Testis (tissue), 3 donors: ENCODE measurements around the gene ACADS. TPM values are rescaled to one million over a fixed set of nuclear protein-coding genes. Genes with fewer than 3 reads are reported as not detected.

ENCODE experiments used
- DNase-seq: peaks from one replicate; pipeline ENCODE4 v3.0.0-alpha.2; 2019
- H3K27ac ChIP-seq, 2 donors: fragments of 200-600 bp; sonication (generic); one replicate each; pipeline ENCODE4 v1.5.1; 2019
- H3K27me3 ChIP-seq: fragments of 200-600 bp; sonication (generic); one replicate; pipeline ENCODE4 v1.5.1; 2019
- H3K36me3 ChIP-seq: fragments of 200-600 bp; sonication (generic); one replicate; pipeline ENCODE4 v1.5.1; 2017; ENCODE audit warnings: low read depth; ENCODE audit errors: missing control alignments
- H3K4me1 ChIP-seq: fragments of 200-600 bp; sonication (generic); one replicate; pipeline ENCODE4 v1.5.1; 2019
- H3K4me3 ChIP-seq, 2 donors: fragments of 200-600 bp; sonication (generic); one replicate each; pipeline ENCODE4 v1.5.1; 2017 to 2019
- H3K9me3 ChIP-seq: fragments of 200-600 bp; sonication (generic); one replicate; pipeline ENCODE4 v1.5.1; 2017
- CTCF ChIP-seq, 3 experiments: fragments of 450-650 bp in 2 of 3; fragments of 200-600 bp in 1 of 3; sonication (generic) in 1 of 3; IDR thresholded peaks; one replicate each; pipeline ENCODE4 v1.5.1; 2016 to 2019; ENCODE audit warnings: antibody characterized with exemption in 3 of 3, mild to moderate bottlenecking in 2 of 3, moderate library complexity in 1 of 3
- POLR2A ChIP-seq: fragments of 450-650 bp; IDR thresholded peaks from one replicate; pipeline ENCODE4 v1.6.1; 2017; ENCODE audit warnings: antibody characterized with exemption, mild to moderate bottlenecking, moderate library complexity
- WGBS, 2 donors: methylation state at CpG; one replicate each; pipeline ENCODE4 v1.1.5; 2018; 5-methylcytosine and 5-hydroxymethylcytosine counted together
- intact Hi-C: fragments of 100-400 bp; cut with DNase I; formaldehyde crosslinking; loops from one replicate; pipeline ENCODE4 v1.15.1; 2023; ENCODE audit warnings: low total_unique reads
- polyA plus RNA-seq: library from polyadenylated mRNA; stranded (reverse); fragments of 350-450 nt; fragmentation: Illumina TruSeq; extraction: RNeasy Lipid Tissue Mini Kit (QIAGEN cat#74804); gene quantifications from one replicate; pipeline ENCODE4 v1.2.3, GENCODE V29; 2014; ENCODE audit warnings: low read depth, low replicate concordance; ENCODE audit not compliant: insufficient read depth
- total RNA-seq, 2 donors: library from RNA; depleted of rRNA; stranded (reverse); fragments of >200 nt; gene quantifications; one replicate each; pipeline ENCODE4 v1.2.3, GENCODE V29; 2016

ACADS gene
- total and polyA plus RNA-seq, 3 donors from 2014 or later, result 28.3 to 43.9 (median 30.2) TPM

GRCh38 chr12:120774169-120774916 is 48.7 kb downstream of the ACADS start:
- H3K27me3 ChIP-seq, result no peaks in the 10 kb centered on the region
- no peak overlapping the region for H3K27ac ChIP-seq
- no peak for DNase-seq
- H3K4me1 ChIP-seq, result no peaks in the 10 kb centered on the region
- intact Hi-C loops, result no loop called here
- no peaks in the 10 kb centered on the region for H3K9me3 ChIP-seq
- no peaks in the 10 kb centered on the region for H3K36me3 ChIP-seq
- no peak for TF ChIP-seq POLR2A
- TF ChIP-seq CTCF (IDR thresholded peaks at IDR 0.05), result no peak
- WGBS, 2 donors, result 91 to 93% methylated on average over 7 of the region's 7 CpGs
- H3K4me3 ChIP-seq, result no peak overlapping the region

- no peaks in the 10 kb centered on the region for H3K27me3 ChIP-seq
- H3K27ac ChIP-seq, result no peak overlapping the region
- no peaks in the 10 kb centered on the region for H3K4me1 ChIP-seq
- TF ChIP-seq POLR2A (no peak), CTCF (IDR thresholded peaks at IDR 0.05) (peak; percentile 23 to 40 (median 38))
- 82 to 87% methylated on average over 7 of the region's 7 CpGs for WGBS, 2 donors
- H3K9me3 ChIP-seq, result no peaks in the 10 kb centered on the region
- no peak for DNase-seq
- H3K36me3 ChIP-seq, result no peaks in the 10 kb centered on the region
- H3K4me3 ChIP-seq, result no peak overlapping the region
- intact Hi-C loops, result no loop called here
These were observed 50.4 kb downstream of the ACADS start for GRCh38 chr12:120775862-120776552.

GRCh38 chr12:120783197-120783596 is 57.6 kb downstream of the ACADS start:
- H3K27ac ChIP-seq, result no peak overlapping the region
- H3K4me3 ChIP-seq, result no peak overlapping the region
- DNase-seq, result no peak
- no peaks in the 10 kb centered on the region for H3K4me1 ChIP-seq
- no peaks in the 10 kb centered on the region for H3K9me3 ChIP-seq
- no peaks in the 10 kb centered on the region for H3K36me3 ChIP-seq
- H3K27me3 ChIP-seq, result no peaks in the 10 kb centered on the region
- intact Hi-C loops, result no loop called here
- 79 to 83% methylated on average over 6 of the region's 6 CpGs for WGBS, 2 donors
- TF ChIP-seq CTCF (IDR thresholded peaks at IDR 0.05), result no peak
- TF ChIP-seq POLR2A, result no peak

- H3K36me3 ChIP-seq, result no peaks in the 10 kb centered on the region
- H3K9me3 ChIP-seq, result no peaks in the 10 kb centered on the region
- TF ChIP-seq CTCF (IDR thresholded peaks at IDR 0.05) (no peak), POLR2A (no peak)
- no peak for DNase-seq
- H3K27me3 ChIP-seq, result no peaks in the 10 kb centered on the region
- intact Hi-C loops, result no loop called here
- H3K4me1 ChIP-seq, result no peaks in the 10 kb centered on the region
- WGBS, 2 donors, result 85 to 97% methylated on average over 3 of the region's 3 CpGs
- no peak overlapping the region for H3K4me3 ChIP-seq
- H3K27ac ChIP-seq, result no peak overlapping the region
These were observed 59.2 kb downstream of the ACADS start for GRCh38 chr12:120784804-120785203.
